Activated CD4-positive, alpha-beta T cell treated with anti-CD3 and anti-CD28 coated beads for 36 hours (primary cell): ENCODE results near the gene GALNT18. TPM values are rescaled to one million over a fixed set of nuclear protein-coding genes. Genes with fewer than 3 reads are reported as not detected.

Source experiments
- ATAC-seq: fragments of 200-7000 bp; cut with Tn5 transposase; one replicate; pipeline ENCODE4 v1.10.0; 2021; ENCODE audit warnings: mild to moderate bottlenecking, moderate library complexity
- CTCF ChIA-PET: fragments of 350-600 bp; sonication (Branson Sonifier 250); formaldehyde crosslinking; loops from one replicate; lab custom pipeline; 2021; ENCODE audit warnings: antibody characterized with exemption; lab: Charles Lee
- POLR2A ChIA-PET: fragments of 350-600 bp; sonication (Branson Sonifier 250); formaldehyde crosslinking; loops from one replicate; lab custom pipeline; 2021; ENCODE audit warnings: antibody characterized with exemption, inconsistent platforms; lab: Charles Lee
- DNase-seq: peaks from one replicate; pipeline ENCODE4 v3.0.0-alpha.2; 2020
- H3K27ac Mint-ChIP-seq: one replicate; pipeline ENCODE4 v1.8.0; 2021; ENCODE audit warnings: mixed read lengths
- H3K27me3 Mint-ChIP-seq: one replicate; pipeline ENCODE4 v1.8.0; 2021; ENCODE audit warnings: mixed read lengths
- H3K36me3 Mint-ChIP-seq: one replicate; pipeline ENCODE4 v1.8.0; 2021; ENCODE audit warnings: low read depth, mixed read lengths
- H3K4me1 Mint-ChIP-seq: one replicate; pipeline ENCODE4 v1.8.0; 2021; ENCODE audit warnings: mixed read lengths
- H3K4me3 Mint-ChIP-seq: one replicate; pipeline ENCODE4 v1.8.0; 2021; ENCODE audit warnings: mild to moderate bottlenecking, moderate library complexity, mixed read lengths
- H3K9me3 Mint-ChIP-seq: one replicate; pipeline ENCODE4 v1.8.0; 2021; ENCODE audit warnings: low read depth, mixed read lengths
- intact Hi-C, 2 experiments: fragments of 100-400 bp; cut with DNase I in 1 of 2; cut with micrococcal nuclease in 1 of 2; formaldehyde crosslinking; loops; one replicate each; pipeline versions ENCODE4 v1.14.2 to v1.15.1; 2022 to 2024; cut with DNase I, micrococcal nuclease
- total RNA-seq, 2 experiments: library from RNA; stranded (reverse); gene quantifications; one replicate each; pipeline ENCODE4 v1.2.3, GENCODE V29; 2021

The GALNT18 gene
- total RNA-seq, 2 experiments from 2014 or later, result 6.9 to 8.8 TPM

DNA sequence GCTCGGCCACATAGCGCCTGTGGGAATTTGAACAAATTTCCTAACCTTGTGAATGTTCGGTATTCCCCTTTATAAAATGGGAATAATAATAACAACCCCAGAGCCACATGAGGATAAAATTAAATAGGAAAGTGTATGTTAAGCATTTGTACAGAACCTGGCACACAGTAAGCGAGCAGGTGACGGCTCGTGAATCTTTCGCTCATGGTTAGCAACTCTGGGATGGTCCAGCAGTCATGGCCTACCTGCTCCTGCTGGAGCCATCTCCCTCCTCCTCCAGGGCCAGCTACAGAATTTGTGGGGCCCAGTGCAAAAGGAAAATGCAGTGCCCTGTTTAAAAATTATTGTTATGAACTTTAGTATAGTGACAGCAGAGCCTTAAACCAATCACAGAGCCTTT is 180.3 kb downstream of the GALNT18 start:
- intact Hi-C loops, result no loop called here
- H3K9me3 Mint-ChIP-seq, result no peaks in the 10 kb centered on the region
- no peak for DNase-seq
- no peaks in the 10 kb centered on the region for H3K36me3 Mint-ChIP-seq
- no peak for ATAC-seq
- CTCF ChIA-PET, result interaction anchor here (0.7 kb wide), 1 partner anchor 505 kb away, joined by 3 read pairs; no protein-coding TSS in a partner anchor
- H3K27ac Mint-ChIP-seq, result no peak overlapping the region
- H3K4me1 Mint-ChIP-seq, result no peaks in the 10 kb centered on the region
- POLR2A ChIA-PET, result no interaction called here
- H3K27me3 Mint-ChIP-seq, result peaks cover under 1% of the 10 kb centered on the region
- no peak overlapping the region for H3K4me3 Mint-ChIP-seq

- no peaks in the 10 kb centered on the region for H3K4me1 Mint-ChIP-seq
- intact Hi-C loops, result no loop called here
- ATAC-seq (no peak), DNase-seq (no peak)
- H3K27ac Mint-ChIP-seq, result no peak overlapping the region
- H3K36me3 Mint-ChIP-seq, result no peaks in the 10 kb centered on the region
- POLR2A ChIA-PET, result no interaction called here
- peaks cover 2% of the 10 kb centered on the region for H3K27me3 Mint-ChIP-seq
- H3K9me3 Mint-ChIP-seq, result no peaks in the 10 kb centered on the region
- H3K4me3 Mint-ChIP-seq, result no peak overlapping the region
- CTCF ChIA-PET, result interaction anchor here (0.7 kb wide), 1 partner anchor 505 kb away, joined by 3 read pairs; no protein-coding TSS in a partner anchor
These were observed 180.7 kb downstream of the GALNT18 start for GRCh38 chr11:11441091-11441490.

- no peak overlapping the region for H3K27ac Mint-ChIP-seq
- DNase-seq (no peak), ATAC-seq (no peak)
- CTCF ChIA-PET, result no interaction called here
- intact Hi-C loops, result no loop called here
- H3K9me3 Mint-ChIP-seq, result no peaks in the 10 kb centered on the region
- peaks cover 2% of the 10 kb centered on the region for H3K27me3 Mint-ChIP-seq
- H3K4me3 Mint-ChIP-seq, result no peak overlapping the region
- H3K4me1 Mint-ChIP-seq, result no peaks in the 10 kb centered on the region
- POLR2A ChIA-PET, result no interaction called here
- H3K36me3 Mint-ChIP-seq, result no peaks in the 10 kb centered on the region
These were observed 181.7 kb downstream of the GALNT18 start for GRCh38 chr11:11440144-11440543.

DNA sequence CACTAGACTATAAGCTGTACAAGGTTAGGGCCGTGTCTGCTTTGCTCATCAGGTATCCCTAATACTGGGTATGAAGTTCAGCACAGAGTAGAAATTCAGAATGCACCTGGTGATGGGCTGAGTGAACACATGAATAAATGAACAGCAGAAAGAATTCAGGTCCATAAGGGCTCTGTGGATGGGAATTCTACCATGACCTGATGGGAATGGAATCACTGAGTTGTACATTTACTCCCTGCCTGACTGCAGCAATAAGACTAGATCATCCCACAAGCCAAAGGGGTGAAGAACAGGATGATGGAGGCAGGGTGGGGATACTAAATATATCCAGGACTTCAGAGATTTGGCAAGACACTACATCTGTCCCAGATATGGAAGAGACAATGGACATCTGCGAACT is 182.2 kb downstream of the GALNT18 start:
- CTCF ChIA-PET, result no interaction called here
- no peaks in the 10 kb centered on the region for H3K4me1 Mint-ChIP-seq
- ATAC-seq (no peak), DNase-seq (no peak)
- H3K27ac Mint-ChIP-seq, result no peak overlapping the region
- H3K9me3 Mint-ChIP-seq, result no peaks in the 10 kb centered on the region
- intact Hi-C loops, result no loop called here
- H3K4me3 Mint-ChIP-seq, result no peak overlapping the region
- peaks cover 2% of the 10 kb centered on the region for H3K27me3 Mint-ChIP-seq
- POLR2A ChIA-PET, result no interaction called here
- H3K36me3 Mint-ChIP-seq, result no peaks in the 10 kb centered on the region

GRCh38 chr11:11436715-11437313 is 185.0 kb downstream of the GALNT18 start:
- CTCF ChIA-PET, result interaction anchor here (0.6 kb wide), 1 partner anchor 9 kb away, joined by 4 read pairs; no protein-coding TSS in a partner anchor
- Mint-ChIP-seq H3K9me3 (no peaks in the 10 kb centered on the region), H3K27ac (no peak overlapping the region), H3K4me3 (no peak overlapping the region), H3K4me1 (no peaks in the 10 kb centered on the region), H3K27me3 (peaks cover 2% of the 10 kb centered on the region), H3K36me3 (no peaks in the 10 kb centered on the region)
- intact Hi-C loops, result no loop called here
- ATAC-seq (no peak), DNase-seq (no peak)
- POLR2A ChIA-PET, result no interaction called here

DNA sequence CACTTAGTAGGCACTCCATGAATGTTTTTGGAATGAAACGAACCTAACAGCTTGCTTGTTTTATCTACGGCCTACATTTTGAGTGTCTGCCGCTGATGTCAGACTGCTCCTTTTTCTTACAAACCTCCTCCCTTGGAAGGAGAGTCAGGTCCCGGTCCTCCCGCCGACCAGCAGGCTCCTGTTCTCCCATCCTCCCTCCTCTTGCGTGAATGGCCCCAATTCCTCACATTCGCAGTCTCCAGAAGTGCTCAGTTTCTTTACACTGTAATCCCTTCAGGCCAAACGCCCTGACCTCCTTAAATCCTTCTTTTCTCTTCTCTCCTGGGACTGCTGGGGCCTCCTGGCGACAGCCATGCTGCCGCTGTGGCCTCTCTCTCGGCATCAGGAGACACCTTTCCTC is 186.2 kb downstream of the GALNT18 start:
- ChIA-PET POLR2A (interaction anchor here (0.6 kb wide), 1 partner anchor 351 kb away, joined by 3 read pairs; no protein-coding TSS in a partner anchor), CTCF (no interaction called here)
- no peak for ATAC-seq
- H3K36me3 Mint-ChIP-seq, result no peaks in the 10 kb centered on the region
- no peaks in the 10 kb centered on the region for H3K4me1 Mint-ChIP-seq
- H3K27ac Mint-ChIP-seq, result no peak overlapping the region
- no peak for DNase-seq
- H3K9me3 Mint-ChIP-seq, result no peaks in the 10 kb centered on the region
- intact Hi-C loops, result no loop called here
- peaks cover 2% of the 10 kb centered on the region for H3K27me3 Mint-ChIP-seq
- H3K4me3 Mint-ChIP-seq, result no peak overlapping the region

GRCh38 chr11:11433960-11434359 is 187.8 kb downstream of the GALNT18 start:
- ATAC-seq, result no peak
- POLR2A ChIA-PET, result no interaction called here
- CTCF ChIA-PET, result no interaction called here

DNA sequence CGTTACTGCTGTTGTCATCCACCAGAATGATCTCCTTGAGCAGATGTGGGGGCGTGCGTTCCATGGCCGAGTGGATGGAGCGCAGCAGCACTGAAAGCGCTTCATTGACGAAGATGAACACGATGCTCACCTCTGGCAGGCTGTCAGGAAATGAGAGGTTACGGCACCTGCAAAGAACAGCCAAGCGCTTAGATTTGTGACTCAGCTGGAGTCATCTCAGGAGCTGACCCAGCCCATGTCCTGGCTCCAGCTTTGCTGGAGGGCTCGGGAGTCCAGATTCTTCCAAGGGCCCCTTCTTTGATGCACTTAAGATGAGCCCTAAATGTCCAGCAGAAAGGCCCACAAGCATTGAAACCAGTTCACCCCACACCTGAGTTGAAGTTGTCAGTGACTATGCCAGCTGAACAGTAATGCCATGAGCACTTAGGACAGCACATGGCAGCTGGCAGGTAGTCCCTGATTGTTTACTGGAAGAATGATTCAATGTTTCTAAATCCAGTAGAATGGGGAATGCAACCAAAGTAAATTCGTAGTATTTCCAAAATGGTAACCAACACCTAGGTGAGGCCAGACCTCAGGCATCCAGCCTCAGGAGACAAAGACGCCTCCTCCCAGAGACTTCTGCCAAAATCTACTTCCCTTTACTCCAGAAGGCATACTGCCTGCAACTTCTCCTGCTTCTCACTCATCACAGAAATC is 189.0 kb downstream of the GALNT18 start:
- peaks cover 2% of the 10 kb centered on the region for H3K27me3 Mint-ChIP-seq
- ChIA-PET CTCF (interaction anchor here (0.6 kb wide), 1 partner anchor 1751 kb away, joined by 3 read pairs; no protein-coding TSS in a partner anchor), POLR2A (no interaction called here)
- no peaks in the 10 kb centered on the region for H3K9me3 Mint-ChIP-seq
- DNase-seq, result no peak
- no peaks in the 10 kb centered on the region for H3K4me1 Mint-ChIP-seq
- no peak overlapping the region for H3K27ac Mint-ChIP-seq
- no peak for ATAC-seq
- H3K36me3 Mint-ChIP-seq, result no peaks in the 10 kb centered on the region
- intact Hi-C loops, result no loop called here
- H3K4me3 Mint-ChIP-seq, result no peak overlapping the region

More at GRCh38 chr11:11433960-11434359, 187.8 kb downstream of the GALNT18 start:
- no peaks in the 10 kb centered on the region for H3K4me1 Mint-ChIP-seq
- H3K4me3 Mint-ChIP-seq, result no peak overlapping the region
- H3K27ac Mint-ChIP-seq, result no peak overlapping the region
- intact Hi-C loops, result no loop called here
- H3K27me3 Mint-ChIP-seq, result peaks cover 2% of the 10 kb centered on the region
- H3K9me3 Mint-ChIP-seq, result no peaks in the 10 kb centered on the region
- no peak for DNase-seq
- no peaks in the 10 kb centered on the region for H3K36me3 Mint-ChIP-seq

- CTCF ChIA-PET, result no interaction called here
- no peaks in the 10 kb centered on the region for H3K36me3 Mint-ChIP-seq
These were observed 191.4 kb downstream of the GALNT18 start for GRCh38 chr11:11430431-11430830.

GRCh38 chr11:11428714-11429113 is 193.1 kb downstream of the GALNT18 start:
- no peak overlapping the region for H3K27ac Mint-ChIP-seq
- H3K4me3 Mint-ChIP-seq, result no peak overlapping the region
- no peaks in the 10 kb centered on the region for H3K36me3 Mint-ChIP-seq
- DNase-seq (no peak), ATAC-seq (no peak)
- CTCF ChIA-PET, result no interaction called here
- H3K27me3 Mint-ChIP-seq, result no peaks in the 10 kb centered on the region
- POLR2A ChIA-PET, result no interaction called here
- intact Hi-C loops, result no loop called here
- no peaks in the 10 kb centered on the region for H3K9me3 Mint-ChIP-seq
- no peaks in the 10 kb centered on the region for H3K4me1 Mint-ChIP-seq

More at GRCh38 chr11:11430431-11430830, 191.4 kb downstream of the GALNT18 start:
- no peak overlapping the region for H3K4me3 Mint-ChIP-seq
- no peak for DNase-seq
- POLR2A ChIA-PET, result no interaction called here
- no peaks in the 10 kb centered on the region for H3K4me1 Mint-ChIP-seq
- ATAC-seq, result no peak
- no peaks in the 10 kb centered on the region for H3K27me3 Mint-ChIP-seq
- no peaks in the 10 kb centered on the region for H3K9me3 Mint-ChIP-seq
- H3K27ac Mint-ChIP-seq, result no peak overlapping the region
- intact Hi-C loops, result no loop called here

DNA sequence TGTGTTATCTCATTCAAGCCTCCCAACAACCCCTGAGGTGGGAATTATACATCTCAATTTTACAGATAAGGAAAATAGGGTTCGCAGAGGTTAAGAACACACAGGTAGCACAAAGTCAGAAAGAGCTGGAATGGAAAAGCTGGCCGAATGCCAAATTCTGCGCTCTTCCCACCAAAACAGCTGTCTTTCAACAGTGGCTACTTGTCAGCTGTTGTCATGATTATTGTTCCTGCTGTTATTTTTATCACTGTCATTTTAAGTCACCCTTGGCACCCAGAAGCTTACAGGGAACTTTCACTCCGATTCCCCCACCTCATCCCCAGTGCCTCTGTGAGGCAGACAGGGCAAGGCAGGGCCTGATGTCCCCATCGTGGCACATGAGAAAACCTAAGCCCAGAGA is 194.3 kb downstream of the GALNT18 start:
- Mint-ChIP-seq H3K4me1 (no peaks in the 10 kb centered on the region), H3K4me3 (no peak overlapping the region), H3K27me3 (no peaks in the 10 kb centered on the region), H3K36me3 (no peaks in the 10 kb centered on the region), H3K27ac (no peak overlapping the region), H3K9me3 (no peaks in the 10 kb centered on the region)
- ATAC-seq (no peak), DNase-seq (no peak)
- ChIA-PET POLR2A (no interaction called here), CTCF (interaction anchor here (0.8 kb wide), 1 partner anchor 10 kb away, joined by 4 read pairs; no protein-coding TSS in a partner anchor)
- intact Hi-C loops, result no loop called here

DNA sequence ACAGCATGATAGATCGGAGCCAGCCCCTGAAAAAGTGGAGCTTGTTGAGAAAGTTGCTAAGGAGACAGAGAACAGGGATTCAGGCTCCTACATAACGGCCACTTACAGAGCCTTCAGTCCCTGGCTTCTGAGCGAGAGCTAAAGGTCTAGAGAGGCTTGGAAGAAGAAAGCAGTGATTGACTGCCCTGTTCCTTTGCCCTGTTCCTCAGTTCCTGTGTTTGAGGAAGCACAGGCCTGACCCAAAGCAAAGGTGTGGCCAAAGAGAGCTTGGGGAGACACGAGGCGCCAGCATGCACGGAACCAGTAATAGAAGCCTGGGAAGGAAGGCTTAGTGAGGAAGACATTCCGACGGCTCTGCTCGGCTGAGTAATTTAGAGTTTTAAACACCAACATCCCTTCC is 194.7 kb downstream of the GALNT18 start:
- Mint-ChIP-seq H3K27ac (no peak overlapping the region), H3K9me3 (no peaks in the 10 kb centered on the region), H3K27me3 (no peaks in the 10 kb centered on the region), H3K4me1 (no peaks in the 10 kb centered on the region), H3K4me3 (no peak overlapping the region), H3K36me3 (no peaks in the 10 kb centered on the region)
- intact Hi-C loops, result no loop called here
- DNase-seq (no peak), ATAC-seq (no peak)
- POLR2A ChIA-PET, result no interaction called here
- CTCF ChIA-PET, result no interaction called here
